H9 (cell line): ENCODE measurements around the gene GNB3. TPM values are rescaled to one million over a fixed set of nuclear protein-coding genes. Genes with fewer than 3 reads are reported as not detected.

Experiments used
- DNase-seq: peaks from one replicate; pipeline ENCODE4 v3.0.0-alpha.2; 2017
- H2AFZ ChIP-seq: one replicate; pipeline ENCODE4 v1.6.1; 2013; ENCODE audit warnings: mild to moderate bottlenecking, low read length, control low read depth, moderate library complexity
- H2AK5ac ChIP-seq: 2 replicates; pipeline ENCODE4 v1.6.1; 2013; ENCODE audit warnings: low read length, control low read depth, mixed read lengths; ENCODE audit not compliant: insufficient read length
- H2BK120ac ChIP-seq: one replicate; pipeline ENCODE4 v1.6.1; 2013; ENCODE audit warnings: low read depth, mild to moderate bottlenecking, low read length, control low read depth, inconsistent platforms; ENCODE audit not compliant: poor library complexity, severe bottlenecking
- H2BK12ac ChIP-seq: 2 replicates; pipeline ENCODE4 v1.6.1; 2013; ENCODE audit warnings: low read length, control low read depth, mixed read lengths, low read depth; ENCODE audit not compliant: insufficient read length
- H2BK15ac ChIP-seq: 2 replicates; pipeline ENCODE4 v1.6.1; 2013; ENCODE audit warnings: low read depth, low read length, control low read depth
- H2BK20ac ChIP-seq: one replicate; pipeline ENCODE4 v1.6.1; 2013; ENCODE audit warnings: low read depth, mild to moderate bottlenecking, low read length, control low read depth, inconsistent platforms; ENCODE audit not compliant: poor library complexity, severe bottlenecking
- H2BK5ac ChIP-seq: 2 replicates; pipeline ENCODE4 v1.6.1; 2013; ENCODE audit warnings: low read length, control low read depth, mixed read lengths; ENCODE audit not compliant: insufficient read length
- H3K14ac ChIP-seq: 2 replicates; pipeline ENCODE4 v1.6.1; 2013; ENCODE audit warnings: low read length, control low read depth; ENCODE audit not compliant: insufficient read depth
- H3K18ac ChIP-seq: 2 replicates; pipeline ENCODE4 v1.6.1; 2013; ENCODE audit warnings: low read depth, mild to moderate bottlenecking, mixed read lengths, low read length, control low read depth; ENCODE audit not compliant: insufficient read length
- H3K23ac ChIP-seq: 2 replicates; pipeline ENCODE4 v1.6.1; 2013; ENCODE audit warnings: low read length, control low read depth, mixed read lengths, low read depth; ENCODE audit not compliant: insufficient read length
- H3K23me2 ChIP-seq: 2 replicates; pipeline ENCODE4 v1.6.1; 2013; ENCODE audit warnings: low read depth, mild to moderate bottlenecking, mixed read lengths, low read length, control low read depth; ENCODE audit not compliant: insufficient read length, poor library complexity, severe bottlenecking
- H3K27ac ChIP-seq: 2 replicates; pipeline ENCODE4 v1.5.1; 2013; ENCODE audit warnings: low read length, control low read depth, mixed read lengths, low read depth; ENCODE audit not compliant: insufficient read length
- H3K27me3 ChIP-seq: 2 replicates; pipeline ENCODE4 v1.6.1; 2013; ENCODE audit warnings: low read length, control low read depth, inconsistent platforms; ENCODE audit not compliant: insufficient read depth
- H3K4ac ChIP-seq: 2 replicates; pipeline ENCODE4 v1.6.1; 2013; ENCODE audit warnings: low read depth, mild to moderate bottlenecking, control low read depth, inconsistent platforms, low read length, moderate library complexity
- H3K4me1 ChIP-seq: 2 replicates; pipeline ENCODE4 v1.6.1; 2013; ENCODE audit warnings: low read length, control low read depth, inconsistent platforms; ENCODE audit not compliant: insufficient read depth
- H3K4me2 ChIP-seq: 2 replicates; pipeline ENCODE4 v1.6.1; 2013; ENCODE audit warnings: low read length, control low read depth, mixed read lengths; ENCODE audit not compliant: insufficient read length, insufficient read depth
- H3K56ac ChIP-seq: 2 replicates; pipeline ENCODE4 v1.6.1; 2013; ENCODE audit warnings: low read depth, mild to moderate bottlenecking, mixed read lengths, low read length, control low read depth; ENCODE audit not compliant: insufficient read length
- H3K79me1 ChIP-seq: 2 replicates; pipeline ENCODE4 v1.6.1; 2013; ENCODE audit warnings: low read depth, mild to moderate bottlenecking, moderate library complexity, low read length, control low read depth, inconsistent platforms; ENCODE audit not compliant: insufficient read depth, poor library complexity, severe bottlenecking
- H3K79me2 ChIP-seq: 2 replicates; pipeline ENCODE4 v1.6.1; 2013; ENCODE audit warnings: low read length, control low read depth, inconsistent platforms; ENCODE audit not compliant: insufficient read depth
- H3K9ac ChIP-seq: 2 replicates; pipeline ENCODE4 v1.6.1; 2013; ENCODE audit warnings: low read length, control low read depth, mixed read lengths; ENCODE audit not compliant: insufficient read length; ENCODE audit errors: extremely low read depth
- H3K9me3 ChIP-seq: one replicate; pipeline ENCODE4 v1.6.1; 2013; ENCODE audit warnings: low read depth, low read length, inconsistent platforms; ENCODE audit not compliant: control insufficient read depth
- H3T11ph ChIP-seq: one replicate; pipeline ENCODE4 v1.6.1; 2013; ENCODE audit warnings: mild to moderate bottlenecking, low read length, control low read depth, inconsistent platforms
- H4K20me1 ChIP-seq: one replicate; pipeline ENCODE4 v1.6.1; 2013; ENCODE audit not compliant: control insufficient read depth, insufficient read length, insufficient read depth
- H4K5ac ChIP-seq: 2 replicates; pipeline ENCODE4 v1.6.1; 2013; ENCODE audit warnings: low read depth, mild to moderate bottlenecking, mixed read lengths, low read length, control low read depth; ENCODE audit not compliant: insufficient read length
- H4K8ac ChIP-seq: replicated peaks from 2 replicates; pipeline ENCODE4 v1.6.1; 2013; ENCODE audit warnings: low read length, control low read depth, mixed read lengths, low read depth; ENCODE audit not compliant: insufficient read length
- H4K91ac ChIP-seq: 2 replicates; pipeline ENCODE4 v1.6.1; 2013; ENCODE audit warnings: low read depth, mild to moderate bottlenecking, moderate library complexity, mixed read lengths, low read length, control low read depth; ENCODE audit not compliant: insufficient read length
- H3K27ac Mint-ChIP-seq, 3 experiments: 2 replicates in 2 of 3; 3 replicates in 1 of 3; pipeline ENCODE4 v1.8.0; 2020 to 2021; ENCODE audit warnings: mixed read lengths in 3 of 3, mild to moderate bottlenecking in 1 of 3, moderate library complexity in 1 of 3
- H3K27me3 Mint-ChIP-seq: 2 replicates; pipeline ENCODE4 v1.8.0; 2021; ENCODE audit warnings: low read depth, mild to moderate bottlenecking, moderate library complexity, mixed read lengths
- H3K36me3 Mint-ChIP-seq, 3 experiments: 2 replicates in 2 of 3; 3 replicates in 1 of 3; pipeline ENCODE4 v1.8.0; 2020 to 2021; ENCODE audit warnings: low read depth in 3 of 3, mixed read lengths in 3 of 3; ENCODE audit not compliant: insufficient read depth in 1 of 3
- H3K4me1 Mint-ChIP-seq, 2 experiments: 2 replicates each; pipeline ENCODE4 v1.8.0; 2020; ENCODE audit warnings: mixed read lengths in 2 of 2
- H3K4me3 Mint-ChIP-seq, 2 experiments: 2 replicates in 1 of 2; 3 replicates in 1 of 2; pipeline ENCODE4 v1.8.0; 2020 to 2021; ENCODE audit warnings: mild to moderate bottlenecking in 2 of 2, mixed read lengths in 2 of 2, moderate library complexity in 1 of 2
- H3K9me3 Mint-ChIP-seq, 2 experiments: 2 replicates in 1 of 2; 3 replicates in 1 of 2; pipeline ENCODE4 v1.8.0; 2020; ENCODE audit warnings: mild to moderate bottlenecking in 2 of 2, mixed read lengths in 2 of 2, moderate library complexity in 1 of 2
- CTCF ChIP-seq: fragments of 200-600 bp; sonication (generic); conservative IDR thresholded peaks from 3 replicates; pipeline ENCODE4 v1.8.0; 2021; ENCODE audit warnings: antibody characterized with exemption, mild to moderate bottlenecking
- WGBS: extraction: QIAGEN DNeasy Blood & Tissue Kit; methylation state at CpG from one replicate; pipeline ENCODE4 v1.1.7; 2013; ENCODE audit warnings: missing lambda C conversion rate, low lambda C conversion rate, mixed read lengths; ENCODE audit not compliant: insufficient read length; ENCODE audit errors: extremely low coverage; 5-methylcytosine and 5-hydroxymethylcytosine counted together
- total RNA-seq: library from RNA; stranded (reverse); gene quantifications from 2 replicates; pipeline ENCODE4 v1.2.1, GENCODE V29; 2021

The GNB3 gene
- total RNA-seq, 1 experiment from 2014 or later = 17.3 TPM

GRCh38 chr12:6866920-6867412 is 26.2 kb downstream of the GNB3 start:
- Histone ChIP-seq H3K4me2 (peak overlapping the region; percentile 94), H3K56ac (no peak overlapping the region), H4K8ac (no peak overlapping the region), H3K27ac (no peak overlapping the region), H3K4ac (no peak overlapping the region), H3K18ac (no peak overlapping the region), H2BK5ac (no peak overlapping the region), H3K23me2 (peaks cover 9% of the 10 kb centered on the region), H3K79me1 (no peaks in the 10 kb centered on the region), H2AK5ac (no peak overlapping the region), H3T11ph (no peak overlapping the region), H3K4me1 (no peaks in the 10 kb centered on the region; the same call in 1 of the 2 replicates), H2BK120ac (no peak overlapping the region), H4K91ac (no peak overlapping the region), H3K9ac (no peak overlapping the region), H3K9me3 (no peaks in the 10 kb centered on the region), H4K20me1 (no peaks in the 10 kb centered on the region), H3K27me3 (no peaks in the 10 kb centered on the region), H2BK20ac (no peak overlapping the region), H2BK12ac (no peak overlapping the region), H3K79me2 (peaks cover 5% of the 10 kb centered on the region; the same call in 1 of the 2 replicates), H2BK15ac (no peak overlapping the region), H3K14ac (no peak overlapping the region), H3K23ac (no peak overlapping the region), H2AFZ (no peak overlapping the region), H4K5ac (no peak overlapping the region)
- Mint-ChIP-seq H3K27ac (peak overlapping the region in 2 of 3 experiments; percentile 52 to 92; a peak in 3 of 7 replicates), H3K36me3 (peaks cover 51 to 78% (median 68%) of the 10 kb centered on the region in 3 experiments), H3K27me3 (no peaks in the 10 kb centered on the region; the same call in 1 of the 2 replicates), H3K4me3 (peak overlapping the region; percentile 93 to 95), H3K4me1 (peaks cover 47 to 52% of the 10 kb centered on the region in 2 experiments), H3K9me3 (no peaks in the 10 kb centered on the region; a peak in 1 of 5 replicates)
- DNase-seq = no peak
- TF ChIP-seq CTCF = no peak
- WGBS = no CpG with 5 or more reads among the region's 33 CpGs
